Thymus (tissue), 2 donors: ENCODE data around the gene BST1. TPM values are rescaled to one million over a fixed set of nuclear protein-coding genes. Genes with fewer than 3 reads are reported as not detected.

Source experiments
- polyA plus RNA-seq: library from polyadenylated mRNA; stranded (reverse); fragments of 200-250 nt; gene quantifications from one replicate; pipeline ENCODE4 v1.2.3, GENCODE V29; 2013
- total RNA-seq: library from RNA; stranded (reverse); fragments of 120-200 nt; gene quantifications from one replicate; pipeline ENCODE4 v1.2.4, GENCODE V29; 2013
- donor health status: healthy.

Gene BST1
- total and polyA plus RNA-seq, 2 donors = 2.9 to 4.1 TPM

Other genes starting within 250 kb of the BST1 start
- gene CC2D2A, start 233.2 kb upstream of the BST1 start, total RNA-seq = 3.3 TPM
- gene CC2D2A, start 233.2 kb upstream of the BST1 start, polyA plus RNA-seq = 3.5 TPM
- 66.7 TPM for gene FBXL5, start 47.7 kb upstream of the BST1 start, total RNA-seq
- gene FBXL5, start 47.7 kb upstream of the BST1 start, polyA plus RNA-seq = 72.6 TPM
- gene FAM200B, start 21.2 kb upstream of the BST1 start, total RNA-seq = 35.3 TPM
- 74.4 TPM for gene FAM200B, start 21.2 kb upstream of the BST1 start, polyA plus RNA-seq
- 47.6 TPM for gene CD38, start 75.3 kb downstream of the BST1 start, total RNA-seq
- 31.0 TPM for gene CD38, start 75.3 kb downstream of the BST1 start, polyA plus RNA-seq
- 0.52 TPM for gene FGFBP1, start 235.7 kb downstream of the BST1 start, total RNA-seq
- 0.57 TPM for gene FGFBP1, start 235.7 kb downstream of the BST1 start, polyA plus RNA-seq